GM12892 (cell line): Measurements from ENCODE around the gene DNAJC11.

Source experiments
- POLR2A ChIP-seq: IDR thresholded peaks from 2 replicates; pipeline ENCODE4 v1.6.1; 2011; ENCODE audit warnings: low read depth, low read length, control low read depth
- POLR2AphosphoS5 ChIP-seq: IDR thresholded peaks from 2 replicates; pipeline ENCODE4 v1.6.1; 2011; ENCODE audit warnings: low read depth, low read length, control low read depth
- TAF1 ChIP-seq: IDR thresholded peaks from 2 replicates; pipeline ENCODE4 v1.6.1; 2011; ENCODE audit warnings: low read depth, mild to moderate bottlenecking, control low read depth, low read length, borderline replicate concordance

DNA sequence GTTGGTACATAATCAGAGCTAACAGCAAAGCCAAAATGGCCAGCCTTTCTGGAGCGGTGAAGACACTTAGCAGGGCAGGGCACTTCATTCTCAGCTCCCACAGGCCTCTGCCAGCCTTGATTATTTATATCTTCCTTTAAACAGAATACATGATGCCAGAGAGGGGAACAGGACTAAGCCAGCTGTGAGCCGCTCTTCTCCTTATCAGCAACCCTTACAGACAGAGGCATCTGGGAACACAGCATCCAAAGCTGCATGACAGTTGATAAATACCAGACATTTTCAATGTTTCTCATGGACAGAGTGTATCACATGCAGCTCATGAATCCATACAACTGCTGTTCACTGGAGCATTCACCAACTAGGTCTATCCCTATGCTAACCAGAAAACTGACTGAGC, 29.1 kb downstream of the DNAJC11 start:
- TF ChIP-seq POLR2AphosphoS5, result no peak
- no peak for TF ChIP-seq POLR2A
- no peak for TF ChIP-seq TAF1
